Measurements from ENCODE around the gene PICK1. TPM values are rescaled to one million over a fixed set of nuclear protein-coding genes. Genes with fewer than 3 reads are reported as not detected.

Gene PICK1
- polyA plus RNA-seq = 6.5 TPM

- H3K4me1 Mint-ChIP-seq = peaks cover 14 to 17% (median 16%) of the 10 kb centered on the region in 3 donors
- peak within 1 kb of the TSS; percentile 96 to 99 (median 97) for H3K27ac Mint-ChIP-seq
- no peaks in the 10 kb centered on the region for H3K9me3 Mint-ChIP-seq
- H3K36me3 Mint-ChIP-seq = no peaks in the 10 kb centered on the region
- peaks cover 5% of the 10 kb centered on the region for H3K27me3 Mint-ChIP-seq
- peak within 1 kb of the TSS; percentile 95 to 99 (median 97) for H3K4me3 Mint-ChIP-seq
Measured at GRCh38 chr22:38056969-38057891, at the start of gene PICK1. Gene PICK1, plus strand, starts transcription at chr22:38057404. Its CDS starts 406 bp downstream, at chr22:38057810.

GRCh38 chr22:38009000-38009806, 48.0 kb upstream of the PICK1 start:
- H3K27ac Mint-ChIP-seq = peak overlapping the region in 1 of 3 donors; percentile 47

GRCh38 chr22:38012604-38013072, 44.6 kb upstream of the PICK1 start:
- no peaks in the 10 kb centered on the region for H3K9me3 Mint-ChIP-seq

More at GRCh38 chr22:38009000-38009806, 48.0 kb upstream of the PICK1 start:
- H3K4me1 Mint-ChIP-seq = peaks cover 0 to 3% (median 2%) of the 10 kb centered on the region in 3 donors
- no peaks in the 10 kb centered on the region for H3K36me3 Mint-ChIP-seq
- no peaks in the 10 kb centered on the region for H3K9me3 Mint-ChIP-seq
- peaks cover 1% of the 10 kb centered on the region for H3K27me3 Mint-ChIP-seq
- H3K4me3 Mint-ChIP-seq = peak overlapping the region in 1 of 4 donors; percentile 28

GRCh38 chr22:38014083-38014482, 43.1 kb upstream of the PICK1 start:
- H3K4me1 Mint-ChIP-seq = no peaks in the 10 kb centered on the region
- no peaks in the 10 kb centered on the region for H3K9me3 Mint-ChIP-seq
- H3K27me3 Mint-ChIP-seq = peaks cover 2% of the 10 kb centered on the region
- H3K4me3 Mint-ChIP-seq = no peak overlapping the region
- H3K36me3 Mint-ChIP-seq = no peaks in the 10 kb centered on the region
- H3K27ac Mint-ChIP-seq = no peak overlapping the region

More at GRCh38 chr22:38012604-38013072, 44.6 kb upstream of the PICK1 start:
- Mint-ChIP-seq H3K4me3 (no peak overlapping the region), H3K4me1 (peaks cover 0 to 3% (median 2%) of the 10 kb centered on the region in 3 donors), H3K27ac (no peak overlapping the region), H3K36me3 (no peaks in the 10 kb centered on the region), H3K27me3 (peaks cover 2% of the 10 kb centered on the region)

GRCh38 chr22:38016182-38017151, 40.7 kb upstream of the PICK1 start:
- Mint-ChIP-seq H3K9me3 (no peaks in the 10 kb centered on the region), H3K27me3 (peaks cover 2% of the 10 kb centered on the region), H3K27ac (no peak overlapping the region), H3K4me3 (no peak overlapping the region), H3K4me1 (no peaks in the 10 kb centered on the region), H3K36me3 (no peaks in the 10 kb centered on the region)

- H3K9me3 Mint-ChIP-seq = no peaks in the 10 kb centered on the region
- H3K27ac Mint-ChIP-seq = no peak overlapping the region
- H3K36me3 Mint-ChIP-seq = no peaks in the 10 kb centered on the region
- H3K27me3 Mint-ChIP-seq = peaks cover 2% of the 10 kb centered on the region
- H3K4me1 Mint-ChIP-seq = no peaks in the 10 kb centered on the region
- H3K4me3 Mint-ChIP-seq = no peak overlapping the region
Measured at GRCh38 chr22:38017272-38017920, 39.8 kb upstream of the PICK1 start.

GRCh38 chr22:38017939-38018885, 39.0 kb upstream of the PICK1 start:
- no peak overlapping the region for H3K4me3 Mint-ChIP-seq
- H3K36me3 Mint-ChIP-seq = no peaks in the 10 kb centered on the region
- H3K9me3 Mint-ChIP-seq = no peaks in the 10 kb centered on the region
- peaks cover 1% of the 10 kb centered on the region for H3K27me3 Mint-ChIP-seq
- H3K4me1 Mint-ChIP-seq = no peaks in the 10 kb centered on the region
- no peak overlapping the region for H3K27ac Mint-ChIP-seq

- no peaks in the 10 kb centered on the region for H3K36me3 Mint-ChIP-seq
- no peaks in the 10 kb centered on the region for H3K9me3 Mint-ChIP-seq
- H3K4me3 Mint-ChIP-seq = no peak overlapping the region
- H3K4me1 Mint-ChIP-seq = no peaks in the 10 kb centered on the region
- H3K27me3 Mint-ChIP-seq = peaks cover 1% of the 10 kb centered on the region
- no peak overlapping the region for H3K27ac Mint-ChIP-seq
Measured at GRCh38 chr22:38018938-38019827, 38.0 kb upstream of the PICK1 start.

GRCh38 chr22:38021206-38021605, 36.0 kb upstream of the PICK1 start:
- Mint-ChIP-seq H3K4me1 (no peaks in the 10 kb centered on the region), H3K27me3 (peaks cover 2% of the 10 kb centered on the region), H3K27ac (peak overlapping the region in 1 of 3 donors; percentile 39), H3K36me3 (no peaks in the 10 kb centered on the region), H3K4me3 (no peak overlapping the region), H3K9me3 (no peaks in the 10 kb centered on the region)

GRCh38 chr22:38023045-38023444, 34.2 kb upstream of the PICK1 start:
- peaks cover 4% of the 10 kb centered on the region for H3K27me3 Mint-ChIP-seq
- H3K4me3 Mint-ChIP-seq = no peak overlapping the region
- H3K27ac Mint-ChIP-seq = no peak overlapping the region
- no peaks in the 10 kb centered on the region for H3K4me1 Mint-ChIP-seq
- peaks cover 1% of the 10 kb centered on the region for H3K36me3 Mint-ChIP-seq
- no peaks in the 10 kb centered on the region for H3K9me3 Mint-ChIP-seq

GRCh38 chr22:38025514-38025913, 31.7 kb upstream of the PICK1 start:
- Mint-ChIP-seq H3K9me3 (no peaks in the 10 kb centered on the region), H3K4me3 (no peak overlapping the region), H3K27ac (no peak overlapping the region), H3K27me3 (peaks cover 4% of the 10 kb centered on the region), H3K4me1 (peaks cover 0 to 5% (median 0%) of the 10 kb centered on the region in 3 donors), H3K36me3 (peaks cover 1% of the 10 kb centered on the region)
